ENCODE measurements around the gene DDTL. TPM values are rescaled to one million over a fixed set of nuclear protein-coding genes. Genes with fewer than 3 reads are reported as not detected.
"Not testable (repeated sequence)": the region's sequence is repeated elsewhere in the genome, so short reads cannot be mapped to it uniquely, and the experiment has no call there.

DDTL gene
- total RNA-seq (2021; fragmentation: NEBNext Ultra II Directional; extraction: Animal tissue kit (Norgen Biotek cat#: 25700)) (1.7 and 2.1 TPM in 2 replicates), polyA plus RNA-seq (2011; rRNA removed) (2.2 and 3.1 TPM in 2 replicates), polyA minus RNA-seq (2011; rRNA and poly(A)+ RNA removed) (4.0 TPM in 2 replicates)
- polyA plus RNA-seq (2011; cell fraction: cytosol; rRNA removed) = 2.4 TPM
- polyA plus RNA-seq (2011; cell fraction: nucleus; rRNA removed) = 3.8 TPM
- 4.3 to 5.2 TPM (median 4.8 TPM) in 4 replicates for polyA plus RNA-seq (2012, experiment 1 of 2)
- 1.4 TPM for polyA plus RNA-seq (2012, experiment 2 of 2)
- polyA plus RNA-seq (2013, experiment 1 of 2) = 2.6 TPM
- polyA plus RNA-seq (2013, experiment 2 of 2) = 2.1 TPM
- 3.0 TPM for polyA minus RNA-seq (2011; cell fraction: cytosol; rRNA and poly(A)+ RNA removed)
- polyA minus RNA-seq (2011; cell fraction: nucleus; rRNA and poly(A)+ RNA removed) = 11.4 TPM
- long read RNA-seq, experiment 1, partial matches to known transcripts = 1 of 1 reads
- long read RNA-seq, experiment 1, other reads (novel, unspliced or antisense) = 0 of 1 reads
- long read RNA-seq, experiment 2, partial matches to known transcripts = 0 of 1 reads
- long read RNA-seq, experiment 2, other reads (novel, unspliced or antisense) = 0 of 1 reads

- POLR2A ChIA-PET (ENCODE audit: partially characterized antibody); H3K14ac ChIP-seq (ENCODE audit: insufficient read length); H4K5ac ChIP-seq (ENCODE audit: insufficient read length, low read depth, low read length); H3K79me2 ChIP-seq (ENCODE audit: control insufficient read depth in 1 of 2, insufficient read depth in 2 of 2, low read length in 2 of 2); H2BK12ac ChIP-seq (ENCODE audit: low read depth, low read length); H2BK15ac ChIP-seq (ENCODE audit: low read length); CTCF ChIA-PET (ENCODE audit: partially characterized antibody); H3K27ac ChIP-seq (ENCODE audit: low read depth, low read length); H3K9ac ChIP-seq (replicated peaks in 1 of 4; ENCODE audit: extremely low read depth in 1 of 4, low read depth in 3 of 4, low read length in 3 of 4); H3K27me3 ChIP-seq (replicated peaks in 1 of 4; ENCODE audit: control insufficient read depth in 3 of 4, extremely low read depth in 1 of 4, insufficient read depth in 3 of 4, low read length in 3 of 4); H3K4me3 ChIP-seq (ENCODE audit: extremely low read depth in 1 of 4, insufficient read depth in 2 of 4, low read depth in 3 of 4, low read length in 4 of 4); H3K4me1 ChIP-seq (replicated peaks in 1 of 4; ENCODE audit: control insufficient read depth in 3 of 4, insufficient read depth in 4 of 4, low read length in 3 of 4); H2BK120ac ChIP-seq (replicated peaks; ENCODE audit: low read depth, low read length); H3K9me3 ChIP-seq (ENCODE audit: insufficient read depth in 2 of 2, low read depth in 1 of 2, low read length in 1 of 2); H3K56ac ChIP-seq (replicated peaks; ENCODE audit: insufficient read length, low read depth, low read length); H2BK5ac ChIP-seq (ENCODE audit: low read depth, low read length); H3K18ac ChIP-seq (ENCODE audit: extremely low read depth, low read length); H3K23ac ChIP-seq (ENCODE audit: insufficient read length); H2AFZ ChIP-seq (ENCODE audit: low read length); H4K91ac ChIP-seq (replicated peaks; ENCODE audit: insufficient read length, low read length); H2BK20ac ChIP-seq (ENCODE audit: low read length); H3K79me1 ChIP-seq (ENCODE audit: low read depth, low read length); H4K8ac ChIP-seq (ENCODE audit: extremely low read depth, insufficient read depth, low read length); DNase-seq (ENCODE audit: low read depth in 1 of 2, low spot score in 2 of 2); H3K23me2 ChIP-seq (ENCODE audit: low read depth, low read length); H3K4ac ChIP-seq (replicated peaks; ENCODE audit: insufficient read length, low read depth, low read length); H2AK5ac ChIP-seq (ENCODE audit: low read depth, low read length); H3K4me2 ChIP-seq (ENCODE audit: insufficient read depth in 1 of 2, low read depth in 2 of 2, low read length in 2 of 2): not testable (repeated sequence)
- H4K20me1 ChIP-seq (replicated peaks in 1 of 2; ENCODE audit: control insufficient read depth in 1 of 2, insufficient read depth in 2 of 2, low read length in 2 of 2) = peaks cover 9 to 15% of the 10 kb centered on the region in 2 experiments
- H3K36me3 ChIP-seq (ENCODE audit: control insufficient read depth in 2 of 4, insufficient read depth in 4 of 4, low read length in 3 of 4) = peaks cover 2 to 24% (median 15%) of the 10 kb centered on the region in 4 experiments; a peak in 7 of 8 replicates
- no CpG with 5 or more reads among the region's 30 CpGs for WGBS, 2 experiments (ENCODE audit: extremely low coverage in 1 of 2, insufficient coverage in 1 of 2, insufficient read length in 1 of 2, insufficient replicate concordance in 2 of 2, low coverage in 1 of 2, low lambda C conversion rate in 2 of 2, missing lambda C conversion rate in 1 of 2)
- peak; percentile 91 for FAIRE-seq
Measured at GRCh38 chr22:23966568-23966967, at the start of gene DDTL. TSS of gene DDTL (plus strand) at chr22:23966888. CDS start at chr22:23966915, 27 bp downstream.

All from H1 (cell line).